MM.1S (cell line): ENCODE results near the gene FNIP2.

ENCODE experiments used
- DNase-seq: peaks from one replicate; pipeline ENCODE4 v3.0.0-alpha.2; 2015
- H2AFZ ChIP-seq: fragments of 300-600 bp; sonication (generic); 2 replicates; pipeline ENCODE4 v1.6.0; 2016; ENCODE audit warnings: antibody characterized with exemption, low read length
- H3F3A ChIP-seq: fragments of 300-600 bp; sonication (generic); 2 replicates; pipeline ENCODE4 v1.6.1; 2016; ENCODE audit warnings: mild to moderate bottlenecking, antibody characterized with exemption, low read length, moderate library complexity, mixed read lengths; ENCODE audit not compliant: insufficient read depth
- H3K27ac ChIP-seq: fragments of 300-600 bp; sonication (generic); 2 replicates; pipeline ENCODE4 v1.5.1; 2016; ENCODE audit warnings: mild to moderate bottlenecking, low read length
- H3K27me3 ChIP-seq: fragments of 300-600 bp; sonication (generic); replicated peaks from 2 replicates; pipeline ENCODE4 v1.6.0; 2016; ENCODE audit warnings: low read length; ENCODE audit not compliant: insufficient read depth
- H3K36me3 ChIP-seq: fragments of 300-600 bp; sonication (generic); replicated peaks from 2 replicates; pipeline ENCODE4 v1.6.1; 2016; ENCODE audit warnings: mild to moderate bottlenecking, low read length, mixed read lengths; ENCODE audit not compliant: insufficient read depth
- H3K4me1 ChIP-seq: fragments of 300-600 bp; sonication (generic); 2 replicates; pipeline ENCODE4 v1.6.1; 2016; ENCODE audit warnings: low read length, mixed read lengths
- H3K4me2 ChIP-seq: fragments of 300-600 bp; sonication (generic); 2 replicates; pipeline ENCODE4 v1.6.0; 2016; ENCODE audit warnings: low read depth, low read length
- H3K4me3 ChIP-seq: fragments of 300-600 bp; sonication (generic); 2 replicates; pipeline ENCODE4 v1.5.1; 2016; ENCODE audit warnings: low read length, mixed read lengths
- H3K79me2 ChIP-seq: fragments of 300-600 bp; sonication (generic); 2 replicates; pipeline ENCODE4 v1.6.1; 2016; ENCODE audit warnings: mixed run types, low read length, mixed read lengths
- H3K9ac ChIP-seq: fragments of 300-600 bp; sonication (generic); 2 replicates; pipeline ENCODE4 v1.6.1; 2016; ENCODE audit warnings: low read length, mixed read lengths
- H3K9me2 ChIP-seq: fragments of 300-600 bp; sonication (generic); replicated peaks from 2 replicates; pipeline ENCODE4 v1.6.1; 2016; ENCODE audit warnings: mild to moderate bottlenecking, low read length, mixed read lengths; ENCODE audit not compliant: insufficient read depth
- H3K9me3 ChIP-seq: fragments of 300-600 bp; sonication (generic); replicated peaks from 2 replicates; pipeline ENCODE4 v1.6.1; 2016; ENCODE audit warnings: mild to moderate bottlenecking, low read length, mixed read lengths; ENCODE audit not compliant: insufficient read depth
- H4K20me1 ChIP-seq: fragments of 300-600 bp; sonication (generic); 2 replicates; pipeline ENCODE4 v1.6.1; 2016; ENCODE audit warnings: mild to moderate bottlenecking, low read length, moderate library complexity, mixed read lengths; ENCODE audit not compliant: insufficient read depth
- CTCF ChIP-seq: fragments of 300-600 bp; sonication (generic); IDR thresholded peaks from 2 replicates; pipeline ENCODE4 v1.5.1; 2016; ENCODE audit warnings: antibody characterized with exemption, low read length, mixed read lengths
- EZH2 ChIP-seq: fragments of 300-600 bp; sonication (generic); optimal IDR thresholded peaks from 2 replicates; pipeline ENCODE3; 2017; ENCODE audit warnings: low read depth, mild to moderate bottlenecking, antibody characterized with exemption, low read length, mixed read lengths
- EZH2phosphoT487 ChIP-seq: fragments of 300-600 bp; sonication (generic); IDR thresholded peaks from 2 replicates; pipeline ENCODE4 v1.6.1; 2018; ENCODE audit warnings: antibody characterized with exemption, low read length

FNIP2 gene

GRCh38 chr4:158722917-158723793 lies 45.7 kb upstream of the FNIP2 start, which contains the start of gene PPID:
PPID (minus strand) TSS chr4:158723396; CDS start chr4:158723288, 108 bp downstream.
- H4K20me1 ChIP-seq = no peaks in the 10 kb centered on the region
- peak within 1 kb of the TSS; percentile 98 for H3K4me2 ChIP-seq
- no peaks in the 10 kb centered on the region for H3K9me3 ChIP-seq
- H3K4me1 ChIP-seq = peaks cover 7% of the 10 kb centered on the region
- H3F3A ChIP-seq = peaks cover 7% of the 10 kb centered on the region
- H3K36me3 ChIP-seq = peaks cover 10% of the 10 kb centered on the region; the same call in 1 of the 2 replicates
- peak within 1 kb of the TSS; percentile 92 for H3K4me3 ChIP-seq
- H3K9ac ChIP-seq = peak within 1 kb of the TSS; percentile 88
- no peaks in the 10 kb centered on the region for H3K9me2 ChIP-seq
- peak within 1 kb of the TSS; percentile 78 for H3K27ac ChIP-seq
- peaks cover 32% of the 10 kb centered on the region for H3K79me2 ChIP-seq
- H2AFZ ChIP-seq = peak within 1 kb of the TSS; percentile 92
- DNase-seq = peak; percentile 88
- H3K27me3 ChIP-seq = no peaks in the 10 kb centered on the region
- TF ChIP-seq EZH2phosphoT487 (no peak), EZH2 (no peak), CTCF (no peak)

GRCh38 chr4:158724637-158725036 lies 44.2 kb upstream of the FNIP2 start:
- H3F3A ChIP-seq = peaks cover 7% of the 10 kb centered on the region
- DNase-seq = no peak
- no peaks in the 10 kb centered on the region for H4K20me1 ChIP-seq
- no peak overlapping the region for H3K9ac ChIP-seq
- H3K9me2 ChIP-seq = no peaks in the 10 kb centered on the region
- H3K4me3 ChIP-seq = no peak overlapping the region
- peaks cover 7% of the 10 kb centered on the region; the same call in 1 of the 2 replicates for H3K36me3 ChIP-seq
- TF ChIP-seq EZH2 (no peak), EZH2phosphoT487 (no peak), CTCF (no peak)
- peaks cover 7% of the 10 kb centered on the region for H3K4me1 ChIP-seq
- no peak overlapping the region for H3K27ac ChIP-seq
- H3K9me3 ChIP-seq = no peaks in the 10 kb centered on the region
- no peak overlapping the region for H3K4me2 ChIP-seq
- no peak overlapping the region for H2AFZ ChIP-seq
- peaks cover 27% of the 10 kb centered on the region for H3K79me2 ChIP-seq
- no peaks in the 10 kb centered on the region for H3K27me3 ChIP-seq

GRCh38 chr4:158726633-158727032 lies 42.2 kb upstream of the FNIP2 start:
- H3K9ac ChIP-seq = no peak overlapping the region
- H3K9me2 ChIP-seq = no peaks in the 10 kb centered on the region
- H3K4me2 ChIP-seq = no peak overlapping the region
- no peaks in the 10 kb centered on the region for H3K27me3 ChIP-seq
- no peak for DNase-seq
- H3K36me3 ChIP-seq = no peaks in the 10 kb centered on the region
- peaks cover 15% of the 10 kb centered on the region for H3K79me2 ChIP-seq
- H2AFZ ChIP-seq = no peak overlapping the region
- TF ChIP-seq EZH2phosphoT487 = no peak
- TF ChIP-seq EZH2 = no peak
- no peak for TF ChIP-seq CTCF
- no peak overlapping the region for H3K4me3 ChIP-seq
- no peaks in the 10 kb centered on the region for H4K20me1 ChIP-seq
- no peaks in the 10 kb centered on the region for H3K9me3 ChIP-seq
- H3F3A ChIP-seq = peaks cover 7% of the 10 kb centered on the region
- H3K27ac ChIP-seq = no peak overlapping the region
- H3K4me1 ChIP-seq = peaks cover 7% of the 10 kb centered on the region
